ENCODE results near the gene FOXN1.

DNA sequence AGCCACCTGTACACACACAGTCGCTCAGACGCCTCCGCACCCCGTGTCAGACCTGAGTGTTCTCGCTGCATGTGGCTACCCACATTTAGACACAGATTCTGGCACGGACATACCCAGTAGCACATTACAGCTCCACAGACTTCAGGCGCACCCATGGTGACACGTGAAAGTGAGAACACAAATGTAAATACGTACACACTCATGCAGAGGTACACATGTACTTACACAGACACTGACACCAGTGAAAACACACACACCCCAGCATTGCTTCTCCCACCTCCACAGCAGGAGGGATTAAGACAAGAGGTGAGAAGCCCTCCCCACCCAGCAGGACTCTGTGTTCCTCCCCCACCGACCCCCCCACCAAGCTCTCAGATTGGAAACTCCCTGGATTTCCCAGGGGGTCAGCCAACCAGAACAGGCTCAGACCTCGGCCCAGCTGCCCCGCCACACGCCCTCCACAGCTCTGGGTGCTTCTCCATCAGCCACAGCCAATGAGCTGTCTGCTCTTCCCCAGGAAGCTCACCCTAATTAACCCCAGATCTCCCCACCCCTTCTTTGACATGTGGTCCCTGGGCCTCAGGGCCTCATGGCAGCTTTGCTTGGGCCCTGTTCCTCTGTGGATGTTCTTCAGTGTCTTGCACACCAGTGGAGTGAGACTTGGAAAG, 5.3 kb upstream of the FOXN1 start:
- TF ChIP-seq, protein P1, sequence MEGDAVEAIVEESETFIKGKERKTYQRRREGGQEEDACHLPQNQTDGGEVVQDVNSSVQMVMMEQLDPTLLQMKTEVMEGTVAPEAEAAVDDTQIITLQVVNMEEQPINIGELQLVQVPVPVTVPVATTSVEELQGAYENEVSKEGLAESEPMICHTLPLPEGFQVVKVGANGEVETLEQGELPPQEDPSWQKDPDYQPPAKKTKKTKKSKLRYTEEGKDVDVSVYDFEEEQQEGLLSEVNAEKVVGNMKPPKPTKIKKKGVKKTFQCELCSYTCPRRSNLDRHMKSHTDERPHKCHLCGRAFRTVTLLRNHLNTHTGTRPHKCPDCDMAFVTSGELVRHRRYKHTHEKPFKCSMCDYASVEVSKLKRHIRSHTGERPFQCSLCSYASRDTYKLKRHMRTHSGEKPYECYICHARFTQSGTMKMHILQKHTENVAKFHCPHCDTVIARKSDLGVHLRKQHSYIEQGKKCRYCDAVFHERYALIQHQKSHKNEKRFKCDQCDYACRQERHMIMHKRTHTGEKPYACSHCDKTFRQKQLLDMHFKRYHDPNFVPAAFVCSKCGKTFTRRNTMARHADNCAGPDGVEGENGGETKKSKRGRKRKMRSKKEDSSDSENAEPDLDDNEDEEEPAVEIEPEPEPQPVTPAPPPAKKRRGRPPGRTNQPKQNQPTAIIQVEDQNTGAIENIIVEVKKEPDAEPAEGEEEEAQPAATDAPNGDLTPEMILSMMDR (IDR thresholded peaks at IDR 0.05), result no peak
- no peak for TF ChIP-seq EZH2 (IDR thresholded peaks at IDR 0.05)
